Pancreas (tissue), 10 donors: ENCODE data around the gene ONECUT2. TPM values are rescaled to one million over a fixed set of nuclear protein-coding genes. Genes with fewer than 3 reads are reported as not detected.

Source experiments
- ATAC-seq, 4 donors: fragments of 200-7000 bp; cut with Tn5 transposase; one replicate each; pipeline versions ENCODE4 v1.8.0 to v1.9.1; 2020; ENCODE audit warnings: mild to moderate bottlenecking in 4 of 4, moderate library complexity in 4 of 4
- DNase-seq, 6 donors: peaks; one replicate each; pipeline ENCODE4 v3.0.0-alpha.2; 2020
- FAIRE-seq: peaks from 2 replicates; lab custom pipeline; 2012; peaks lifted over from hg19 to GRCh38; lab: Jason Lieb, UNC
- H3K27ac ChIP-seq, 4 donors: fragments of 200-600 bp; sonication (generic); 1 replicate in 3 of 4; 2 replicates in 1 of 4; pipeline versions ENCODE4 v1.5.0 to v1.8.0; 2020
- H3K27me3 ChIP-seq, 4 donors: fragments of 200-600 bp; one replicate each; pipeline ENCODE4 v1.8.0; 2021
- H3K36me3 ChIP-seq, 3 donors: fragments of 200-600 bp; sonication (generic) in 1 of 3; one replicate each; pipeline versions ENCODE4 v1.5.0 to v1.8.0; 2020 to 2021
- H3K4me1 ChIP-seq, 3 donors: fragments of 200-600 bp; one replicate each; pipeline ENCODE4 v1.8.0; 2021
- H3K4me3 ChIP-seq, 4 donors: fragments of 200-600 bp; sonication (generic) in 2 of 4; one replicate each; pipeline versions ENCODE4 v1.5.0 to v1.8.0; 2020 to 2021
- H3K9me3 ChIP-seq, 4 donors: fragments of 200-600 bp; one replicate each; pipeline ENCODE4 v1.8.0; 2021
- CTCF ChIP-seq, 4 donors: fragments of 200-600 bp; sonication (generic) in 3 of 4; IDR thresholded peaks; one replicate each; pipeline versions ENCODE4 v1.5.0 to v1.8.0; 2021; ENCODE audit warnings: antibody characterized with exemption in 4 of 4
- WGBS, 2 donors: extraction: QIAGEN DNeasy Blood & Tissue Kit; methylation state at CpG; one replicate each; pipeline ENCODE4 v1.1.7; 2013; 5-methylcytosine and 5-hydroxymethylcytosine counted together
- intact Hi-C, 3 donors: fragments of 100-400 bp; cut with DNase I; formaldehyde crosslinking; loops; one replicate each; pipeline versions ENCODE4 v1.11.1 to v1.14.2; 2022
- polyA plus RNA-seq, 2 donors: library from polyadenylated mRNA; stranded (reverse); fragments of 200-250 nt; gene quantifications; one replicate each; pipeline ENCODE4 v1.2.3, GENCODE V29; 2013
- total RNA-seq, 6 donors: library from RNA; stranded (reverse); fragmentation: NEBNext Ultra II Directional in 4 of 6; extraction: Animal tissue kit (Norgen Biotek cat#: 25700) in 4 of 6; gene quantifications; one replicate each; pipeline versions ENCODE4 v1.2.1 to v1.2.4, GENCODE V29; 2021 to 2023
- donor health status: healthy with polysubstance abuse.
- donor health status: DM: no; HTN: no; CAD: no; lungs with moderate emphysema.
- donor health status: DM: no; HTN: no; CAD: no.
- donor health status: control.
- donor health status: control.
- donor health status: Bipolar disorder and iron deficiency.
- donor health status: DM: yes; HTN: yes; CAD: no.
- donor health status: DM: no; HTN: no; CAD: no.
- donor health status: DM: no; HTN: no; CAD: no.
- donor health status: DM: yes; HTN: yes; CAD: no.

ONECUT2 gene
- total and polyA plus RNA-seq, 8 donors = 1.4 to 9.7 (median 5.4) TPM

- Histone ChIP-seq H3K4me3 (no peak overlapping the region), H3K4me1 (peaks cover 10 to 21% (median 15%) of the 10 kb centered on the region in 3 donors), H3K27ac (no peak overlapping the region), H3K36me3 (no peaks in the 10 kb centered on the region), H3K27me3 (peaks cover 0 to 35% (median 4%) of the 10 kb centered on the region in 4 donors), H3K9me3 (no peaks in the 10 kb centered on the region)
- intact Hi-C loops = no loop called here
- WGBS, 2 donors = 33 to 34% methylated on average over 17 of the region's 17 CpGs
- TF ChIP-seq CTCF (IDR thresholded peaks at IDR 0.05) = no peak
- FAIRE-seq = no peak
- ATAC-seq = no peak
- DNase-seq = no peak
These were observed 4.8 kb downstream of the ONECUT2 start for GRCh38 chr18:57439985-57440330.

DNA sequence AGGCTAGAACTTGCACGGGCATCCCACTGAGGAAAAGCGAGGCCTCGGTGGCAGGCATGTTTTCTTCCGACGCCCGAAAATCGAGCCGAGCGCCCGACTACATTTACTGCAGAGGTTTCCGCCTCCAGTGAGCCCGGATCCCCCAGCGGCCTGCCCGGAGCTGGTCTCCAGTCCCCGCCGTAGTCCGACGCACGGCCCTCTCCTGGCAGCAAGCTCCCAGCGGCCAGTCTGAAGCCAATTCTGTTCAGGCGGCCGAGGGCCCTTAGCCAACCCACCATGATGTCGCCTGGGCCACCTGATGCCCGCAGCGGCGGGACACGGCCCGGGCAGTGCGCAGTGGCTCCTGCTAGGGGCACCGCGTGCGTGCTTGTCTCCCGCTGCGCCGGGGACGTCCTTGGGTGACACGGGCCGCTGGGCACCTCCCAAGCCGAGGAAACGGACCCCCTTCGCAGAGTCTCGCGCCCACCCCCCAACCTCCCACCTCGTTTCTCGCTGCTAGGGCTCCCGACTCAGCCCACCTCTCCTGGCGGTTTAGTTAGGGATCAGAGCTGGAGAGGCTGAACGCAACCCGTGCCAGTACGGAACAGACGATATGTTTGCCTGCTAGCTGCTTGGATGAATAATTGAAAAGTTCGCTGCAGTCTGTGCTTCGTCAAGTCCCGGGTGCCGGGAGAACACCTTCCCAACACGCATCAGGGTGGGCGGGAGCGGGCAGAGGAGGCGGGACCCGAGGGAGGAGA lies 5.3 kb downstream of the ONECUT2 start:
- DNase-seq = peak in 3 of 6 donors; percentile 23 to 72 (median 60)
- 18 to 20% methylated on average over 51 to 60 of the region's 60 CpGs for WGBS, 2 donors
- TF ChIP-seq CTCF (IDR thresholded peaks at IDR 0.05) = no peak
- no peaks in the 10 kb centered on the region for H3K36me3 ChIP-seq
- peaks cover 10 to 21% (median 20%) of the 10 kb centered on the region in 3 donors for H3K4me1 ChIP-seq
- no peaks in the 10 kb centered on the region for H3K9me3 ChIP-seq
- no peak overlapping the region for H3K27ac ChIP-seq
- peaks cover 0 to 35% (median 4%) of the 10 kb centered on the region in 4 donors for H3K27me3 ChIP-seq
- FAIRE-seq = no peak
- H3K4me3 ChIP-seq = no peak overlapping the region
- ATAC-seq = peak in 1 of 4 donors; percentile 6
- intact Hi-C loops = no loop called here

- H3K4me1 ChIP-seq = peaks cover 12 to 23% (median 21%) of the 10 kb centered on the region in 3 donors
- no peak for FAIRE-seq
- H3K9me3 ChIP-seq = no peaks in the 10 kb centered on the region
- no peaks in the 10 kb centered on the region for H3K36me3 ChIP-seq
- intact Hi-C loops = no loop called here
- peaks cover 0 to 35% (median 4%) of the 10 kb centered on the region in 4 donors for H3K27me3 ChIP-seq
- WGBS, 2 donors = 16 to 18% methylated on average over 47 to 54 of the region's 54 CpGs
- no peak for TF ChIP-seq CTCF (IDR thresholded peaks at IDR 0.05)
- ATAC-seq = no peak
- no peak overlapping the region for H3K27ac ChIP-seq
- H3K4me3 ChIP-seq = no peak overlapping the region
- DNase-seq = peak in 2 of 6 donors; percentile 20 to 54
These were observed 6.1 kb downstream of the ONECUT2 start for GRCh38 chr18:57441071-57441794.

- intact Hi-C loops = no loop called here
- no peak overlapping the region for H3K27ac ChIP-seq
- no peak for TF ChIP-seq CTCF (IDR thresholded peaks at IDR 0.05)
These were observed 8.1 kb downstream of the ONECUT2 start for GRCh38 chr18:57443247-57443646.

More at GRCh38 chr18:57443247-57443646, 8.1 kb downstream of the ONECUT2 start:
- Histone ChIP-seq H3K9me3 (no peaks in the 10 kb centered on the region), H3K4me1 (peaks cover 13 to 21% (median 21%) of the 10 kb centered on the region in 3 donors), H3K4me3 (no peak overlapping the region), H3K36me3 (no peaks in the 10 kb centered on the region), H3K27me3 (peaks cover 0 to 22% (median 4%) of the 10 kb centered on the region in 4 donors)
- WGBS, 2 donors = 46 to 58% methylated on average over 1 of the region's 1 CpG
- ATAC-seq (no peak), DNase-seq (no peak), FAIRE-seq (no peak)
